Measurements from ENCODE around the gene SERPINA4. TPM values are rescaled to one million over a fixed set of nuclear protein-coding genes. Genes with fewer than 3 reads are reported as not detected.

The SERPINA4 gene
- total RNA-seq, 1 donor from 2014 or later: not detected

- no peak for DNase-seq (ENCODE audit: low read depth in 2 of 2)
Measured at GRCh38 chr14:94615823-94616570, 54.8 kb downstream of the SERPINA4 start.

- no peak for DNase-seq (ENCODE audit: low read depth in 2 of 2)
Measured at GRCh38 chr14:94617366-94617941, 56.2 kb downstream of the SERPINA4 start.

DNA sequence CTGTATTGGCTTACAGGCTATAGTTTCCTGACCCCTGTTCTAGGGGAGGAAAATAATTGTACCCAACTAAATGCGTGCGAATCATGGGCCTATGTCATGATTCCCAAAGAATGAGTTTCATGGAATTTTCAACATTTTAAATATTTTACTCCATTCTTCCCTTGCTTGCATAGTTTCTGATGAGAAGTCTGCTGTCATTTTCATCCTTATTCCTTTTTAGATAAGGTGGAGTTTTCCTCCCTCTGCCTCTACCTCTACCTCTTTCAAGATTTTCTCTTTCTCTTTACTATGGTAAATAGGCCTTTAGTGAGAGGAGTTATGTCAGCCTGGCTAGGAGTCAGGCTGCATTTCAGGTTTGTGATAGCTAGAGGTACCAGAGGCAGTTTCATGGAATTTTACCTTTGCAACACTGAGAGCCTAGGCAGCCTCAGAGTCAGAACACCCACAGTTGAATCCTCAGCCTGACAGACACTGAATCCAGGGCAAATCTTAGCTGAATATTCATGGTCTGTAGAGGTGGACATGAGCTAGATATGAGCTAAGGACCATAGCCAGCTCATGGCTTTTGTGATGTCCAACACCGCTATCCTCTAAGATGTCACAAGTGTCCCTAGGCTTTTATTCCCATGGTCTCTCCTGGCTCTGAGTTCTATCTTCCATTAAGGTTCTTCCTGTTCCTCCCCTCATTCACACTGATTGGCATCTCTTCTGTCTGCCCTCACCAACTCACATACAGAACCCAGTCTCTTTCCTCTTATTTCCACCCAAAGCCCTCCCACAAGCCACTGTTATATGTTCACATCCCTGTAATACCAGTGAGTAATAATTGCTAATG is 57.0 kb downstream of the SERPINA4 start:
- DNase-seq (ENCODE audit: low read depth in 2 of 2): no peak

DNA sequence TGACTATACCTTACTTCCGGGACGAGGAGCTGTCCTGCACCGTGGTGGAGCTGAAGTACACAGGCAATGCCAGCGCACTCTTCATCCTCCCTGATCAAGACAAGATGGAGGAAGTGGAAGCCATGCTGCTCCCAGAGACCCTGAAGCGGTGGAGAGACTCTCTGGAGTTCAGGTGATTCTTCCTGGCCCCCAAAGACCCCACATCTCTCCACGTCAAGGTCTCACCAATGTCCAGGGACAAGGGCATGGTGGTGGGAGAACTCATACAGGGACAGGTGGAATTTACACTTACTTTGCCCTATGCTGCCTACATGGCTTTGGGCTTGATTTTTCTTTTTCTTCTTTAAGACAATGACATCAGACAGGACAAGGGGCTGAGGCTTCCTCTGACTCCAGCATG is 58.1 kb downstream of the SERPINA4 start:
- DNase-seq (ENCODE audit: low read depth in 2 of 2): no peak

Other genes with a start within 250 kb of the SERPINA4 start
- gene SERPINA6, start 238.1 kb upstream of the SERPINA4 start, total RNA-seq: not detected in 2 replicates
- gene SERPINA2, start 194.7 kb upstream of the SERPINA4 start, total RNA-seq: not detected in 2 replicates
- gene SERPINA1, start 172.8 kb upstream of the SERPINA4 start, total RNA-seq: not detected in 2 replicates
- gene SERPINA11, start 108.6 kb upstream of the SERPINA4 start, total RNA-seq: not detected in 2 replicates
- not detected in 2 replicates for gene SERPINA9, start 85.2 kb upstream of the SERPINA4 start, total RNA-seq
- gene SERPINA12, start 52.0 kb upstream of the SERPINA4 start, total RNA-seq: not detected in 2 replicates
- gene SERPINA5, start 20.0 kb downstream of the SERPINA4 start, total RNA-seq: 0.26 and 0.38 TPM in 2 replicates
- gene SERPINA3, start 50.9 kb downstream of the SERPINA4 start, total RNA-seq: under 0.01 TPM in 1 of 2 replicates, not detected in the other
- not detected in 2 replicates for gene GSC, start 208.7 kb downstream of the SERPINA4 start, total RNA-seq